Activated CD8-positive, alpha-beta memory T cell treated with anti-CD3 and anti-CD28 coated beads, Interleukin-2, amount 50 U/mL, for 24 hours (primary cell): ENCODE measurements around the gene TPSB2.
"Not testable (repeated sequence)": the region's sequence is repeated elsewhere in the genome, so short reads cannot be mapped to it uniquely, and the experiment has no call there.

Experiments used
- DNase-seq: peaks from one replicate; pipeline ENCODE4 v3.0.0-alpha.2; 2020; ENCODE audit errors: extremely low read depth

The TPSB2 gene

DNA sequence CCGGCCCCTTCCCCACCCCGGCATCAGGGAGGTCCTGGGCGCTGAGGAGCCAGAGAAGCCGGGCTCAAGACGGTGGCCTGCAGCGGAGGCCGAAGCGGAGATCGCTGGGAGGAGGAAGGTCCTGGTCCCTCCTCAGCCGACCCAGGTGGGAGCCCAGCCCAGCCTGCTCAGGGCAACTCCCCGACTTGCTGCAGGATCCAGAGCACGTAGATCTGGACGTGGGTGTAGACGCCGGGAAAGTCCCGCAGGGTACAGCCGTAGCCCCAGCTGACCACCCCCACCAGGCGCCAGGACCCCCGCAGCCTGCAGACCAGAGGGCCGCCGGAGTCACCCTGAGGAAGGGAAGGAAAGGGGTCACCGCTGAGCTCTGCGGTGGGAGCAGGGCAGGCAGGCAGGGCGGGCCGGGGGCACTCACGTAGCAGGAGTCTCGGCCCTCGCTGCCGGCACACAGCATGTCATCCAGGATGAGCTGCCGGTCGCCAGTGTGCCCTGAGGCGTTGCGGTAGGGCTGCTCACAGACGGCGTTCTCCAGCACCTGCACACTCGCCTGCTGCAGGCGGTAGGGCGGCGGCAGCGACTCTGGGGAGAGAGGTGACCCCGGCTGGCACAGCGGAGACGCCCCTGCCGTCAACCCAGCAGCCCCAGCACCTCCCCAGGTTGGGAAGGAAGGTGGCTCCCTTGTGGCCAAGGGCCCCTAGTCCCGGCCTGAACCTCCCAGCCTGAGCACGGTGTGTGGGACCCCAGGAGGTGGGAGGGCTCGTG lies 31.3 kb upstream of the TPSB2 start:
- DNase-seq = no peak

GRCh38 chr16:1260101-1260680 lies 30.2 kb upstream of the TPSB2 start:
- DNase-seq = no peak

DNA sequence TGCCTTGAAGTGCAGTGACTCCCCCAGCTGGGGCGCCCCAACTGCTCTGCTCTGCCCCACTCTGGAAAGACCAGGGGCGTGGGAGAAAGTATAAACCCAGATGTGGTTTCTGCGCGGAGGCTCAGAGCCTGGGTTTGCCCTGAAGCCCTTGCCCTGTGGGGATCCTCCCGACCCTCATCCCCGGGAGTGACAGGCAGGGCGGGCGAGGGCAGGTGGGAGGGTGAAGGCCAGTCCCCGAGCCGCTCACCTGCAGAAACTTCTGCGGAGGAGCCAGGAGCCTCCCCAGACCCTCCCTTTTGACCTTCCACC lies 29.7 kb upstream of the TPSB2 start:
- no peak for DNase-seq

DNA sequence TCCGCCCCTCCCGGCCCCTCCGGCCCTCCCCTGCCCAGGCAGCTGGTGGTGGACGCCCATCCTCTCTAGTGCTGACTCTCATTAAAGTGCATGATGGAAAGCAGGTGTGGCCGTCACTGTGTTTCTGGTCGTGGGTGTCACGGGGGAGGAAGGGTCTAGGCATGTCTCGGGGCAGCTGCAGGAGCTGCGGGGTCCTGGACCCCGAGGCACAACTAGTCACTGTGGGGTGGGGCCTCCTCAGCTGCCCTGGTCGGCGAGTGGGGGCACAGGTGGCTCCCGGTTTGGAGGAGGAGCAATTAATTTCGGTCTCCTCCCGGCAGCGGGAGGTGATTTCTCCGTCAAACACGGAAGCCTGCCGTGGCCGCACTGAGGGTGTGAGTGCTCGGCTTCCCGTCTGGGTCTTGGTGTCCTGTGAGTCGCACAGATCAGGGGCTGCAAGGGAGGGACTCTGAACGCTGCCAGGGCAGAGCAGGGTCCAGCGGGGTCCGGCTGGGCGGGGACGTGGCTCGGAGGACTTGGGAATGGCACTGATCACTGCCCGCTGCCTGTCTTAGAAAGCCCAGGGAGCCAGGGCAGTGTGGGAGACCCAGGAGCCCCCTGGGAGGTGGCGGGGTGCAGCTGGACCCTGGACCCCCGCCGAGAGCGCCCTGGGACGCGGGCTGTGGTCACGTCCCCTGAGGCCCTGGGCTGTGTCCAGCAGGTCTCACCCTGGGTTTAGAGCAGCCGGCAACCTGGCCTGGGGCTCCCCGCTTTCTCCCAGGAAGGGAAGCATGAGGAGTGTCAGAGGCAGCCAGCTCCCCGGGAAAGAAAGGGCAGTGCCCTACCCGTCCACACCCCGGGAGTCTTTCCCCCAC lies 29.1 kb upstream of the TPSB2 start:
- no peak for DNase-seq

DNA sequence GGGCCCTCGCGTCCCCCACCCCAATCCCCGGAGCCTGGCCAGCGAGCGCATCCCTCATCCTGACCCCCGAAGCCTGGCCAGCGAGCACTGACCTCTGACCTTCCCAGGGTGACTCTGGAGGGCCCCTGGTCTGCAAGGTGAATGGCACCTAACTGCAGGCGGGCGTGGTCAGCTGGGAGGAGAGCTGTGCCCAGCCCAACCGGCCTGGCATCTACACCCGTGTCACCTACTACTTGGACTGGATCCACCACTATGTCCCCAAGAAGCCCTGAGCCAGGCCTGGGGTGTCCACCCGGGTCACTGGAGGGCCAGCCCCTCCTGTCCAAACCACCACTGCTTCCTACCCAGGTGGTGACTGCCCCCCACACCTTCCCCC lies 28.2 kb upstream of the TPSB2 start:
- no peak for DNase-seq

DNA sequence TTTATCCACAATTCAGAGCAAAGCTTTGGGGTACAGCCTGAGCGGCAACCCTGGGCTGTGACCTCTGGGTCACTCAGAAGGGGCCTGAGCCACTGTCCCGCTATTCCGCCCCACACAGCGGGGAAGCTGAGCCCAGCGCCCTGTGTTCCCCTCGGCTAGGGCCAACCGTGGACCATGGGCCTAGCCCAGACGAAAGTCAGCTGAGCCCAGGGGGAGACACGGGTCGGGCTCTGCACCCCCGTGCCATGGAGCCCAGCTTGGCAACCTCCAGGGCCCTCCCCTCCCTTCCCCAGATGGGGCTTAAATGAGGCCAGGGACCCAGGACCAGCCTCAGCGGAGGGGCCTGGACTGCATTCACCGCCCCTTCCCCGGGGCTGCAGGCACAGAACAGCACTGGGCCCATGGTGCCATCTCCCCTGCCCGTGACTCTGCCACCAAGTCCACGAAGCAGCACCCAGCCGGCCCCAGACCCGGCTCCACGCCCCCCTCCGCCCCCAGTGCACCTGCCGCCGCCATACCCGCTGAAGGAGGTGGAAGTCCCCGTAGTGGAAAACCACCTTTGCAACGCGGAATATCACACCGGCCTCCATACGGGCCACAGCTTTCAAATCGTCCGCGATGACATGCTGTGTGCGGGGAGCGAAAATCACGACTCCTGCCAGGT lies 27.7 kb upstream of the TPSB2 start:
- no peak for DNase-seq

- no peak for DNase-seq
Measured at GRCh38 chr16:1256874-1257322, 26.9 kb upstream of the TPSB2 start.

DNA sequence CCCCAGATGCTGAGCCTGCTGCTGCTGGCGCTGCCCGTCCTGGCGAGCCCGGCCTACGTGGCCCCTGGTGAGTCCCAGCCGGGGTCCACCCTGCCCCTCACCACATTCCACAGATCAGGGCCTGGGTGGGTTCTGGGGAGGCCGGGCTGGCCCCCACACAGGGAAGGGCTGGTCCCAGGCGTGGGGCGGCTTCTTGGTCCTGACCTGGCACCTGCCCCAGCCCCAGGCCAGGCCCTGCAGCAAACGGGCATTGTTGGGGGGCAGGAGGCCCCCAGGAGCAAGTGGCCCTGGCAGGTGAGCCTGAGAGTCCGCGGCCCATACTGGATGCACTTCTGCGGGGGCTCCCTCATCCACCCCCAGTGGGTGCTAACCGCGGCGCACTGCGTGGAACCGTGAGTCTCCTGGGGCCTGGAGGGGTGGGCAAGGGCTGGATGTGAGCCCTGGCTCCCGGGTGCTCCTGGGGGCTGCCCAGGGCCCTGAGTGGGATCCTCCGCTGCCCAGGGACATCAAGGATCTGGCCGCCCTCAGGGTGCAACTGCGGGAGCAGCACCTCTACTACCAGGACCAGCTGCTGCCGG lies 26.4 kb upstream of the TPSB2 start:
- DNase-seq = not testable (repeated sequence)

DNA sequence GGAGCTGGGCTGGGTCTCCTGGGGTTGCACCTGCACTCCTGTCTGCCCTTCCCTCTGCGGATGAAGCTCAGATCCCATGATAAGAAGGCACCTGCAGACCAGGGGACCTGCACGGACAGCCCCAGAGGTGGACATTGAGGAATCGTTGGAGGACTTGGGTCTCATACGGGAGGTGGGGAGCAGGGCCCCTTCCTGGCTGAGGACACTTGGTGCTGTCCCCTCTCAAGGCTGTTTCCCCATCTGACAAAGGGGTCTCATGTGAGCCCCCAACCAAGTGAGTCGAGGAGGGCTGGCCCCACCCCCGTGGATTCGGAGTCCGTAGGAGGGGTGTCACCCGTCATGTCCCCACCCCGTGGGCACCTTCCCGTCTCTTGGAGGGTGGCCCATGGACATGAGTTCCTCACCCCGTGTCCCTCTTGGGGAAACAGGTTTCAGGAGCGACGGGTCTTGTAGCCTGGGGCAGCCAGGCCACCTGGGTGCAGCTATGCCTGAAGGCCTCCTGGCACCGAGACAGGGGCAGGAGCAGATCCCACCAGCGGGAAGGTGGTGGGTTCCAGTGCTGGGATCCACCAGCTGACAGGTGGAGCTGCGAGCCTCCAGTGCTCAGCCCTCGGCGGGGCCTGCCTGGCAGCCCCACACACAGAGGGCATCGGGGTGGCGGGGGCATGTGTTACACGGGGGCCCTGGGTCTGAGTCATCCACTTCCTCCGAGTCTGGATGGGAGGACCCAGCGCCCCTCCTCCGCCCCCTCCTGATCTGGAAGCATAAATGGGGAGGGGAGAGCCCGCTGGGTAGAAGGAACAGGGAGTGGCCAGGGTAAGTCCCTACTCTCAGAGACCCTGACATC lies 25.5 kb upstream of the TPSB2 start, which contains the start of gene TPSD1:
Gene TPSD1, plus strand, starts transcription at position 794 of the 847 bp plus-strand sequence. CDS start 212 bp downstream, outside the sequence.
- DNase-seq = not testable (repeated sequence)

DNA sequence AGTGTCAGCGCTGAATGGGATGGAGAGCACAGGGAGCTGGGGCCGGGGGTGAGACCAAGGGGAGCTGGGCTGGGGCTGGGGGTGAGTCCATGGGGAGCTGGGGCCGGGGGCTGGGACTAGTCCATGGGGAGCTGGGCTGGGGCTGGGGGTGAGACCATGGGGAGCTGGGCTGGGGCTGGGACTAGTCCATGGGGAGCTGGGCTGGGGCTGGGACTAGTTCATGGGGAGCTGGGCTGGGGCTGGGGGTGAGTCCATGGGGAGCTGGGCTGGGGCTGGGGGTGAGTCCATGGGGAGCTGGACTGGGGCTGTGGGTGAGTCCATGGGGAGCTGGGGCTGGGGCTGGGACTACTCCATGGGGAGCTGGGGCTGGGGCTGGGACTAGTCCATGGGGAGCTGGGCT lies 24.8 kb upstream of the TPSB2 start:
- DNase-seq = not testable (repeated sequence)

DNA sequence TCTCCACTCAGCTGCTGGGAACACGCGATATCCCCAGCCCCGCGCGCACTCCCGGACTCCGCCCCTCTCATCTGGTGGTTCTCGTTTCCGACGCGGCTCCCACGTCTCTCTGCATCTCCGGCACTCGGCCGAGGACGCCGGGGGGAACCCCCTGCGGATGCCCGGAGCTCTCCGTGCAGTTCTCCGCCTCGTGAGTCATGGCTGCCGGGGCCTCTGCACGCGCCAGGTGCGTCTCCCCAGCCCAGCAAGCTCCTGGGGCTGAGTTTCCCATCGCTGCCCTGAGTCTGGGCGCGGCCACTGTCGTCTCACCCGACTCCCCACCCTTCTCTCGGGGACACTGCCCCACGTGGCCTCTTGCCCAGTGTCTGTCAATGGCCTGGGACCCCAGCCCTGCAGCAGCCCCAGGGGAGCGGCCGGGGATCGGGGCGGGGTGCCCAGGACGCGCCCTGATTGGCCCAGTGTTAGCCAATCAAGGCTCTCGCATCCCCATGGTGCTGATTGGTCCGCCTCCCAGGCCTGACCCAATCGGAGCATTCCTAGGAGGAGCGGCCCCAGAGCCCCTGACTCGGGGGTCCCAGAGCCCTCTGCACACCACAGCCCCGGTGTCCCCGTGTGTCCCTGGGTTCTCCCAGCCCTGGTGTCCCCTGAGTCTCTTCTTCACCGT lies 23.8 kb upstream of the TPSB2 start:
- DNase-seq = not testable (repeated sequence)

- not testable (repeated sequence) for DNase-seq
Measured at GRCh38 chr16:1249031-1249755, 19.2 kb upstream of the TPSB2 start.

DNA sequence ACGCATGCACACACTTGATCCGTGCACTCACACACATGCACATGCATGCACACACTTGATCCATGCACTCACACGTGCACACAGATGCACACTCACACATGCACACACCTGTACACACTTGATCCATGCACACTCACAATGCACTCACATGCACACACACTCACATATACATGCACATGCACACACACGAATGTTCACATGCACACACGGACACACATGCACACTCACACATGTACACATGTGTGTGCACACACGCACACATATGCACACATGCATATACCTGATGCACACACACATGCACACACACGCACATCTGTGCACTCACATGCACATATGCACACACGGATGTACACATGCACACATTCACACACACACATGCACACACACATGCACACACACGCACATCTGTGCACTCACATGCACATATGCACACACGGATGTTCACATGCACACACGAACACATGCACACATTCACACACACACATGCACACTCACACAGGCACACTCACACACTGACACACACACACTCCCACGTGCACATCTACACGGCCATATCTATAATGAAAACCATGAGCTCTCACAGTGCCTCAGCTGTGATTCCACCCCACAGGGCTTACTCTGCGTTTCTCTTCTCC lies 18.0 kb upstream of the TPSB2 start:
- DNase-seq = not testable (repeated sequence)

DNA sequence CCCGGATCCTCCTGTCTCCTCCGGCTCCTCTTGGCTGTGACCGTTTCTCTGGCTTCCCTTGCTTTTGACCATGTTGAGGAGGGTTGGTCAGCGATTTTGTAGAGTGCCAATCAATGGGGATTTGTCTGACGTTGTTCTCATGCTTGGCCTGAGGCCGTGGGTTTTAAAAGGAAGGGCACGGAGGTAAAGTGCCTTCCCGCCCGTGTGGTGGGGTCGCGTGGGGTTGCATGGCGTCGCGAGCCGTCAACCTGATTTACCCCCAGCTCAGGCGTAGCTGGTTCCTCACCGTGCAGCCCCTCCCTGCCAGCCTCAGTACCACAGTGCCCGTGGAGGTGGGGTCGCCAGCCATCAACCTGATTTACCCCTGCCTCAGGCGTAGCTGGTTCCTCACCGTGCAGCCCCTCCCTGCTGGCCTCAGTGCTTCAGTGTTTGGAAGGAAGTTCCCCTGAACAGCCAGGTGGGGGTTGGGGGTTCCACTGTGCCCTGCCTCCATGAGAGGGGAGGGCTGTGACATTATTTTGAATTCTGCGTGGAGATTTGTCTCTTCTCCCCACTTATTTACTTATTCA lies 15.6 kb upstream of the TPSB2 start:
- no peak for DNase-seq

- no peak for DNase-seq
Measured at GRCh38 chr16:1244881-1245280, 14.9 kb upstream of the TPSB2 start.

DNA sequence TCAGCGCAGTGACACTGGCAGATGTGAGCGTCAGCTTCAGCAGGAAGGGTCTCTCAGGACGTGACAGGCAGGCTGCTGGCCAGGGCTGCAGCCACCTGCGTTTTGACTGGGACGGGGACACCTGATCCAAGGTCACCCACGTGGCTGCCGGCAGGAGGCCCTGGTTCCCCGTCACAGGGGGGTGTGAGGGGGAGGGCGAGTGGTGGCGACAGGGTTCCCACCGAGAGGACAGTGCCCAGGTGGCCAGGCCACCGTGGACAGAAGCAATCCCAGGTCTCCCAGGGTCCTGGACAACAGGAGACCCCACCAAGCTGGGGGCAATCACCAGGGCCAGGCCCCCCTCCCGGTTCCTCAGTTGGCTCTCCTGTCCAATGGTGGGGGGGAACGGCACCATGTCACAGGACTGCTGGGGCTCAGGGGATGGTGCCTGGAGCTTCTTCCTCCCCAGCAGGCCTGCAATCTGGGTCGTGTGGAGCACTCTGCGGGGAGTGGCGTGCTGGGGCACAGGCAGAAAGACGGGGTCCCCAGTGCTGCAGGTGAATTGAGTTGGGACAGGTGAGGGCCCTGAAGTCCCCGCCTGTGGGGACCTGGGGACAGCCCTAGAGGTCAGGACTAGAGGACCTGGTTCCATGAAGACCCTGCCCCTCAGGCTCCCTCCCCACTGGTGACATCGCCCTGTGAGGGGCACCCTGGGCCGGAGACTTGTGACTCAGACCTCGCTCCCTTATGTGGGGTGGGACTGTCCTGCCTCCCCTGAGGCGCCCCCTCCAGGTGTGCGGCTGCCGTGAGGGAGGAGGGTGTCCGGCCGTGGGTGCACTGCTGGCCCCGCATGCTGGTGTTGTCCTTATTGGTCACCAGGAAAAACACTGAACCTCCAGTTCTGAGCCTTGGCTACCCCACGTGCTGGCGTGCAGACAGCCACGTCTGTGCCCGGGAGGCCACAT lies 14.2 kb upstream of the TPSB2 start:
- DNase-seq = not testable (repeated sequence)

GRCh38 chr16:1243363-1243762 lies 13.4 kb upstream of the TPSB2 start:
- not testable (repeated sequence) for DNase-seq

GRCh38 chr16:1241081-1241480 lies 11.1 kb upstream of the TPSB2 start:
- not testable (repeated sequence) for DNase-seq
